HG03159 (cell line): ENCODE results near the gene TSKS.

Source experiments
- ATAC-seq: cut with Tn5 transposase; IDR thresholded peaks from one replicate; pipeline ENCODE4 v1.9.1; 2021; ENCODE audit warnings: mild to moderate bottlenecking, moderate library complexity; ENCODE audit not compliant: unreplicated experiment

Gene TSKS

DNA sequence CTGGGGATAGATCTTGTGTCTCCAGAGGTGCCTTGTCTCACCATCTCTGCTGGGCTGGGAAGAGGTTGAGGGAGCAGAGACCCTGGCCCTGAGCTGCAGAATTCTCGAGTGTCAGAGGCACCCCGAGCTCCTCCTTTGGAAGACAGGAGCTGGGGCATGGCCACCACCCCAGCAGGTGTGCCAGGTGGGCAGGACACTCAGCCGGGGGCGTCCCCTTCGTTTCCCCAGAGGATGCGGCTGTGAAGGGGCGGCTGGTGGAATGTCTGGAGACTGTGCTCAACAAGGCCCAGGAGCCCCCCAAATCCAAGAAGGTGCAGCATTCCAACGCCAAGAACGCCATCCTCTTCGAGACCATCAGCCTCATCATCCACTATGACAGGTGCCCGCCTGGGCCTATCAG lies 35.5 kb upstream of the TSKS start:
- no peak for ATAC-seq

DNA sequence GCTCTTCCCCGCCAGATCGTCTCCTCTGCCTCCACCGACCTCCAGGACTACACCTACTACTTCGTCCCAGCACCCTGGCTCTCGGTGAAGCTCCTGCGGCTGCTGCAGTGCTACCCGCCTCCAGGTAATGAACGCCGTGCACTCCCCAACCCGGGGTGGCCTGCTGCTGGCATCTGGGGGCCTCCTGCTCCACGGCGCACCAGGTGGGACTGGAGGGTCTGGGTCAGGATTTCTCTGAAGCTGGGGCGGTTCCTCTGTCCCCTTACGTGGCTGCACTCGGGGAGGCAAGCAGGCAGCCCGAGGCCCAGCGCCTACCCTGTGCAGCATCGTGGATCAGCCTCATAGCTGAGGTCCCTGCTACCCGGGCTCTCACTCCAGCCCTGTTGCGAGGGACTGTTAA lies 32.5 kb upstream of the TSKS start:
- no peak for ATAC-seq

DNA sequence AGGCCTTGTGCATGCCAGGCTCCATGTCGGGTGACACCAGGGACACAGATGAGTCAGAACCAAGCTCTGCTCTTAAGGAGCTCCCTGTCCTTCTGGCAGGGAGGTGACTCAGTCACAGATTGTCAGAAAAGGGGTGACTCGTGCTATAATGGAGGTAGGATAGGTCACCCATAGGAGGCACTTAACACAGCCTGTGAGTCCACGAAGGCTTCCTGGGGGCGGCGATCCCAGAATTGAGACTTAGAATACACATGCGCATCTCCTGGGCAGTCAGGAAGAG lies 30.4 kb upstream of the TSKS start:
- no peak for ATAC-seq

DNA sequence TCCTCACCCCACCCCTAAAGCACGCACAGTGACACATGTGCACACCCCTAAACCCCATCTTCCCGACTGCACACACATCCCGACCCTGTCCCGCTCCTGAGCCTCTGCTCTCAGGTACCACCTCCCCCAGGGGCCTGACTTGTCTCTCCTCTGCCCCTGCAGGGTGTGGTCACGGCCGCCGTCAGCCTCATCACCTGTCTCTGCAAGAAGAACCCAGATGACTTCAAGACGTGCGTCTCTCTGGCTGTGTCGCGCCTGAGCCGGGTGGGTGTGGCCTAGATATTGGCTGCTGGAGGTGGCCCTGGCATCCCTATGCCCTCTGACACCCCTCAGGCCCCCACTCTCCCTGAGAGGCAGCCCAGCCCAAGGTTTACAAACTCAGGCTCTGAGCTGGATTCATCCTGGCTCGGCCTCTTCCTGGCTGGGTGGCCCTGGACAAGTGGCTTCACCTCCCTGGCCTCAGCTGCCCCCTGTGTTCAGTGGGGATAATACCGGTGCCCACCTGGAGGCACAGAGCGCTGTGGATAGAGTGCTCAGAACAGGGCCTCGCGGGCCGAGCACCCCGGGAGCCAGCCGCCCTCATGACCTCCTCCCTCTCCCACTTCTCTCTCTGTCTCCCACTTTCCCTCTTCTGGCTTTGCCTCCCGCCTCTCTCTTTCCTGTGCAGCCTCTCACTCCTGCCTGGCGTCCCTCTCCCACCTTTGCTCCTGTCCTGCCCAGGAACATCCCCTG lies 29.9 kb upstream of the TSKS start:
- ATAC-seq: no peak

DNA sequence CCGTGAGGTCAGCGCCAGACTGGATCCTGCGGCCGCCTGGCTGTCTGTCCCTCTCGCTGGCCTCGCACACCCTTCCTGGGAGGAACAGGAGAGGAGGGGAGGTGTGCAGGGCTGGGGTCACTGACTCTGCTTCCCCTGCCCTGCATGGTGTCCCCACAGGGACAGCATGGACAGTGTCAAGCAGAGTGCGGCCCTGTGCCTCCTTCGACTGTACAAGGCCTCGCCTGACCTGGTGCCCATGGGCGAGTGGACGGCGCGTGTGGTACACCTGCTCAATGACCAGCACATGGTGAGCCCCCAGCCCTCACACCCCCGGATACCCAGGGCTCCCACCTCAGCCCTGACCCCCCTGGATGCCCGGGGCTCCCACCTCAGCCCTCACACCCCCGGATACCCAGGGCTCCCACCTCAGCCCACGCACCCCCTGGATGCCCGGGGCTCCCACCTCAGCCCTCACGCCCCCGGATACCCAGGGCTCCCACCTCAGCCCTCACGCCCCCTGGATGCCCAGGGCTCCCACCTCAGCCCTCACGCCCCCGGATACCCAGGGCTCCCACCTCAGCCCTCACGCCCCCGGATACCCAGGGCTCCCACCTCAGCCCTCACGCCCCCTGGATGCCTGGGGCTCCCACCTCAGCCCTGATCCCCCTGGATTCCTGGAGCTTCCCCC lies 28.8 kb upstream of the TSKS start:
- ATAC-seq: no peak

DNA sequence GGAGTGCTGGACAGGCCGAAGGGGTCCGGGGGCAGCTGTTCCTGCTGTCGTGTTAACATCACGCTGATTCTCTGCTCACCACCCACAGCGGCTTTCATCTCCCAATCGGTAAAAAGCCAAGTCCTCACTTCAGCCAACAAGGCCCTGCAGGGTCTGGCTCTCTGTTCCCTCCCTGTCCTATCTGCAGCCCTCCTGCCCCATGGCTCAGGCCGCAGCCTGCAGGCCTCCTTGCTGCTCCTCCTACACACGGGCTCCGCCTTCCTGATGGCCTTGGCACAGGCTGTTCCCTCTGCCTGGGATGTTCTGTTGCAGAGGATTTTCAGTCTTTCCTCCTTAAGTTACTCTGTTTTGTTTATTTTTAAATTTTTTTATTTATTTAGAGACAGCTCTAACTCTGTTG lies 27.8 kb upstream of the TSKS start:
- no peak for ATAC-seq

DNA sequence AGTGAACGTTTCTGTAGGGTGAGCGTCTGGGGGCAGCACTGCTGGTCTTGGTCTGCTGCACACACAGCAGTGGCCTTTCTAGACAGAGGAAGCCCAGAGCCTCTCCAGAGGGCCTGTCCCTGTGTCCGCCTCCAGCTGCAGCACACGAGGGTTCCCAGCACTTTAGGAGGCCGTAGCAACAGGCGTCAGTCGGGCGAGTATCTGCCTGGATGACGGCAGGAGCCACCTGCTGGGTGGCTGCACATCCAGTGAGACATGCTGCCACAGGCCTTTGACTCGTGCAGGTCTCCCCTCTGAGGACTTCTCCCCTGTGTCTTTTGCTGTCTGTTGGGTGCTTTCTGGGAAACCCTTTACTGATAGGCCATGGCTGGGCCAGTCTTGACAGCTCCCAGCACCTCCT lies 25.8 kb upstream of the TSKS start:
- ATAC-seq: no peak

DNA sequence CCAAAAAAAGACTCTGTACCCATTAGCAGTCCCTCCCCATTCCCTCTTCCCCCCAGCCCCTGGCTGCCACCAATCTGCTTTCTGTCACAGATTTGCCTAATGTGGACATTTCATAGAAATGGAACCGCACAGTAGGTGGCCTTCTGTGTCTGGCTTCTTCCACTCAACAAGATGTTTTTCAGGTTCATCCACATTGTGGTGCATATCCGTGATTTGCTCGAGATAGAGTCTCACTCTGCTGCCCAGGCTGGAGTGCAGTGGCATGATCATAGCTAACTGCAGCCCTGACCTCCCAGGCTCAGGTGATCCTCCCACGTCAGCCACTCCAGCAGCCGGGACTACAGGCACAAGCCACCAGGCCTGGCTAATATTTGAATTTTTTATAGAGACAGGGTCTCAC lies 24.6 kb upstream of the TSKS start:
- ATAC-seq: no peak

DNA sequence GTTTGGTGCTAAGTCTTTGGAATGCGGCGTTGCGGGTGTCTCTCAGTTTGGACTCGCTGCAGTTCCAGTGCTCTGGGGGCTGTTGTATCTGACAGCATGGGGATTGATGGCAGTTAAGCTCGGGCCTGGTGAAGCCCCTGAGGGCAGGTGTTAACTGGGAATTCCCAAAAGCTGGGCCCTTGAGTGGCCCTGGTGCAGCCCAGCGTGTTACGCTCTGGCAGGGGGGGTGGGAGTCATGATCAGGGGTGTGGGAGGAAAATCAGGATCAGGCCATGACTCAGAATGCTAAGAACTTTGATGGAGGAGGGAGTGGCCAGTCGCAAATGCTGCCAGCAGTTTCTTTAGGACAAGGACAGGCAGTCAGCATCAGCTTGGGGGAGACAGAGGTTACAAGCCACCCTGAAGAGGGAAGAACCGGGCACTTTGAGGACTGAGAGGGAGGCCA lies 23.3 kb upstream of the TSKS start:
- no peak for ATAC-seq

DNA sequence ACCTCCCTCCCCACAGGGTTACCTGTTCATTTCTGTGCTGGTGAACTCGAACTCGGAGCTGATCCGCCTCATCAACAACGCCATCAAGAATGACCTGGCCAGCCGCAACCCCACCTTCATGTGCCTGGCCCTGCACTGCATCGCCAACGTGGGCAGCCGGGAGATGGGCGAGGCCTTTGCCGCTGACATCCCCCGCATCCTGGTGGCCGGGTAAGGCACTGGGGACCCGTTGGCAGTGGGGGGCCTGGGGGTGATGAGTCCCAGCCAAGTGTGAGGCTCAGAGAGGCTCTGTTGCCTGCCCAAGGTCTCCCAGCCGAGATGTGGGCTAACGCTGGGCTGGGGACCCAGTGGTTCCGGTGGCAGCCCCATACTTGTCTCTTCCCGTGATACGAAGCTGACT lies 19.4 kb upstream of the TSKS start:
- no peak for ATAC-seq

DNA sequence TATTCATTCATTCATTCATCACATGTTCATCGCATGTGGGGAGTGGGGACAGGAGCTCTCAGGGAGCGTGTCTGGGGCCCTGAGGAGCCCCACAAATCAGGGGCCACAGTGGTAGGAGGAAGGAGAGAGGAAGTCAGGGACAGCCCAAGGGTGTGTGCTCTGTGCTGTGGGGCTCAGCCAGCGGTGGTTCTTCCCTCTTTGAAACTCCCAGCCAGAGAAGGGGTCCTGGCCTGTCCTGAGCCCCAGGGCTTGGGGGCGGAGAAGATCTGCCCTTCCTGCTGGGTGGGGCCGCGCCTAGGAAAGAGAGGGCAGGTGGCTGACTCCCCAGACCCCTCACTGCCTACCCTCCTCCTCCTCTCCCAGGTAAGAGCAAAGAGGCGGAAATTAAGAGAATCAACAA lies 18.3 kb upstream of the TSKS start:
- no peak for ATAC-seq

DNA sequence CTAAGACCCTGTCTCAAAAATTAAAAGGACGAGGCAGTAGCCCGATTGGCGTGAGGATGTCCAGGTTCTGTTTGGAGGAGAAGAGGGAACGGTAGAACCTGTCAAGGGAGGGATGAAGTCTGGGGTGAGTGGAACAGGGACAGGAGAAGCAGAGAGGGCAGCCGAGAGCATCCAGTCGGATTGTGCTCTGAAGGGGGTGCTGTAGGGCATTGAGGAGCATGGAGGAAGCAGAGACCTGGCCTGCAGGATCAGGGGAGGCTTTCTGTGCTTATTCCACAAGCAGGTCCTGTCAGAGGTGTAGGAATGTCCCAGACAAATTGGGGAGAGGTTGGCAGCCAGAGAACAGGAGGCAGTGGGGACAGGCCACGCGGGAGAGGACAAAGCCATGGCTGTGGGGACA lies 17.8 kb upstream of the TSKS start:
- no peak for ATAC-seq

DNA sequence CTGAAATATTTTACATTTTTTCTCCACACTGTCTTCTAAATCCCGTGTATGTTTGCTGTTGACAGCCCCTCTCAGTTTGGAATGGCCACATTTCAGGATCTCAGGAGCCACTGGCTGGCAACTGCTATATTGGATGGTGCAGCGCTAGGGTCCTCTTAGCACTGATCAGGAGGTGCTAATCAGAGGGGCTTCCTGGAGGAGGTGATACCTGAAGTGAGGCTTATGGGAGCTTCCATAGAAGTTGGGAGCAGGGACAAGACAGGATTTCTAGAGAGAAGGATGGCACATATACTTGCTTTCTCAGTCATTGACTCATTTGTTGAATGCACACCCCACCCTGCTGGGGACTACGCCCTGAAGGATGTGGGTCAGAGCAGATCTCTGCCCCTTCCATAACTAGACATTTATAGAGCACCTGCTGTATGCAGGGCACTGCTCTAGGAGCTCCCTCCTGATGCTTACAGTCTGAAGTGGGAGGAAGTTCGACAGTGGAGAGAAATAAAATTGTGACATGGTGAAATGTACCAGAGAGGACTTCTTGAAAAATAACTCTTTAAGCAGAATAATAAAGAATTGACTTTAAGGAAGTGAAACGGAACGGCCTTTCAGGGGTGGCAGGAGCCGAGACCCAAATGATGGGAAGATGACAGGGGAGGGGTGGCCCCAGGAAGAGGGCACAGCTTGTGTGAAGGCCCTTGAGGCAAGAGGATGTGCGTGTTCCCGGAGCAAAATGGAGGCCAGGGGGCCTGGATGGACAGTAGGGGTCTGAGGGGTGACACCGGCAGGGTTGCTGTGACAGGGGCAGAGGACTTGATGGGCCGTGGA lies 16.8 kb upstream of the TSKS start:
- ATAC-seq: no peak

DNA sequence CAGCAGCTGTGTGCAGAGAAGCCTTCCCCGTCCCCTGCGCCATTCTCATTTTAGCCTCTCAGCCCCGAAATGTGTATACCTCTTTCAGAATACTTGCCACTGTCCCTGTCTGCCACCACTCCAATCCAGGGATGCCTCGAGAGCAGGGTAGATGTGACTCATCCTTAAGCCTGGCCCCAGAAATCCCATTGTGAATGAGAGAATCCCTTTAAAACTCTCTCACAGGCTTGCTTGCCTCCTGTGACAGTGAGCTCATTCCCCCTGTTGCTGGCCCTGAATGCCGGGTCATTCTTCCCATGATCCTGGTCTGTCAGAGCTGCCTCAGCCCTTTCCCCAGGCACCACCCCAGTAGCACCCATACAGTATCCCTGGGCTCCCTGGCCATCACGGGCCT lies 13.3 kb upstream of the TSKS start:
- ATAC-seq: no peak

DNA sequence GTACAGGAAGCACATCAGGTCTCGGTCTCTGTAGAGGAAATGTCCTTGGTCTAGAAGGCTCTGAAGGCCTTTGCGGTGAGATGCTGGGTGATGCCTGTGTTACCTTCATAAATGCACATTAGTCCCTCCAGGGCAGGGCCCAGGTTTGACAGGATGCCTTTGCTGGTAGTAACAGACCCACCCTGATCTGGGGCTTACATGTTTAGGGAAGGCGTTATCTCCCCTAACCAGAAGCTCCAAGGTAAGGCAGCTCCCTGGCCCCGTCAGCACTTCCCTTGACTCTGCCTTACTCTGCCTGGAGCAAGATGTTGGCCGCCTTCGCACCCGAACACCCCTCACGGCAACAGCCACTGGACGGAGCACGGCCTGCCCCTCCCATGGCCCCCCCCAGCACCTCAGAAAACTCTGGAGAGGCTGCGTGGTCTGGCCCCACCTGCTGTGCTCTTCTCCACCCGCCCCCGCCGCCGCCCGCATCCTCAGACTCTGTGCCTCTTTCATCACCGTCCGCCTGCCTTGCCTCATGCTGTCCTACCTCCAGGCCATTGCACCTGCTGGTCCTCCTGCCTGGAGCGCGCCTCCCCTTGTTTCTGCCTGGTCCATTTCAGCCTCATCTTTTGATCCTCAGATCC lies 12.8 kb upstream of the TSKS start:
- no peak for ATAC-seq

DNA sequence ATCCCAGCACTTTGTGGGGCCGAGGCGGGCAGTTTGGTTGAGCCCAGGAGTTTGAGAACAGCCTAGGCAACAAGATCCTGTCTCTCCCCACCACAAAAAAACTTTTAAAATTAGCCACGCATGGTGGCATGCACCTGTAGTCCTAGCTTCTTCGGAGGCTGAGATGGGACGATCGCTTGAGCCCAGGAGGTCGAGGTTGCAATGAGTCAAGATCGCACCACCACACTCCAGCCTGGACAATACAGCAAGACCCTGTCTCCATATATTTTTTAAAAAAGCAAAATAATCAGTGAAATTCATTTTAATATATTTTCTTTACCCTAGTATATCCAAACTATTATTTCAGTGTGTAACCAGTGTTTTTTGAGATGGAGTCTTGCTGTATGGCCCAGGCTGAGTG lies 11.9 kb upstream of the TSKS start:
- no peak for ATAC-seq

DNA sequence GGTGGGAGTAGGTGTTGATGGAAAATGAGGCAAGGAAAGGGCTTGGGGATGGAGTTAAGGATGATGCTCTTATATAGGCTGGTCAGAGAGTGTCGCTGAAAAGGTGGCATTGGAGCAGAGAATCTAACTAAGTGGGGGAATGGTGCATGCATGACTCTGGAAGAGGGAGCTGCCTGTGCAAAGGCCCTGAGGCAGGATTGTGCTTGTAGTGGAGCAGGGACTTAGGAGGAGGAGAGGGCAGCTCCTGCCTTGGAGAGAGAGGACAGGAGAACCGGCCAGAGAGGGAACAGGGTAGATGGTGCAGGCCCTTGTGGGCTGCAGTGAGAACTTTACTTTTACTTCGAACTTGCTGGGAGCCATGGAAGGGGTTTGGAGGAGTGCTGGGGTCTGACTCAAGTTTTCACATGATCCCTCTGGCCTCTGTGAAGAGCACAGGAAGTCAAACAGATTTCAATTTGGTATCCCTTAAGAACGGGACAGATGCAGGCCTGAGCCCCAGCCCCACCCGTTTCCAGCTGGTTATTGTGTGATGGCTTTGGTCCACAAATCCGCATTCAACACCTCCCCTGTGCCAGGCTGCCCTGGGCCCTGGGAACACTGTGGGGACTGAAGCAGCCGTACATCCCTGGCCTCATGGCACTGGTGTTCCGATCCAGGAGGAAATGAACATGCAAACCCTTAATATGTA lies 10.7 kb upstream of the TSKS start:
- no peak for ATAC-seq

DNA sequence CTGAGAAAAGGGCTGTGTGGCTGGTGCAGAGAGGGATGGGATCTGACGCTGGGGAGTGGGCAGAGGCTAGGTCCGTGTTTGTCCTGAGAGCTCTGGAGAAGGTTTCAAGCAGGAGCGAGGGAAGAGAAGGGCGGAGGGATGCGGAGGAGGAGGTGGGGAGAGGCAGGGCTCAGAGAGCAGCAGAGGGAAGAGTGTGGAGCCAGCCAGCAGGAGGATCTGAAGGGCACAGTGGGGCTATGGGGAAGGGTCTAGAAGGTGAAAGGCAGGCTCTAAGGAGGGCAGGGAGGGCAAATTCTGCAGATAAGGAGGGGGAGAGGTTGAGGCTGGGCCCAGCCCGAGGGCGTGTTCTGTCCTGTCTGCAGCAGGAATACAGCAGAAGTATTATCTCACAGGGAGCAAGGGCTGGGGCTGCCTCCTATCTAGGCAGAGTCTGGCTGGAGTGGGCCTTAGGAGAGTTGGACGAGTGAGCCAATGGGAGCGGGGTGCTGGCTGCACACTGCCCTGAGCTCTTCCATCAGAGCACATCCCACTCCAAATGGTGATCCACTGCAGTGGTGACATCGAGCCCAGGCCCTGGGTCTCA lies 9.8 kb upstream of the TSKS start:
- no peak for ATAC-seq

DNA sequence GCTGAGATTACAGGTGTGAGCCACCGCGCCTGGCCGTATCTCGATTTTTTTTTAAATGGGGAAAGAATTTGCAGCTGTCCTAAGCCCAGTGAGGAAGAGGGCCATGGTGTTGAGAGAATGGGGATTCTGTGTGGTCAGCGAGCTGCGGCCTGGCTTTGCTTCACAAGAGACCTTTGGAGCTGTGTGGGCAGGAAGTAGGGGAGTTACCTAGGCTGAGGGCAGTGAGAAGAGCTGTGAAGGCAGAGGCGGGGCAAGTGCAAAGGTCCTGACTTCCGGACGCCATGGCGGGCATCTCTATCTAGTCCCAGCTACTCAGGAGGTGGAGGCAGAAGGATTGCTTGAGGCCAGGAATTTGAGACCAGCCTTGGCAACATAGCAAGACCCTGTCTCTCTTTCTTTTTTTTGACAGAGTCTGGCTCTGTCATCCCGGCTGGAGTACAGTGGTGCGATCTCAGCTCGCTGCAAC lies 8.6 kb upstream of the TSKS start:
- no peak for ATAC-seq

DNA sequence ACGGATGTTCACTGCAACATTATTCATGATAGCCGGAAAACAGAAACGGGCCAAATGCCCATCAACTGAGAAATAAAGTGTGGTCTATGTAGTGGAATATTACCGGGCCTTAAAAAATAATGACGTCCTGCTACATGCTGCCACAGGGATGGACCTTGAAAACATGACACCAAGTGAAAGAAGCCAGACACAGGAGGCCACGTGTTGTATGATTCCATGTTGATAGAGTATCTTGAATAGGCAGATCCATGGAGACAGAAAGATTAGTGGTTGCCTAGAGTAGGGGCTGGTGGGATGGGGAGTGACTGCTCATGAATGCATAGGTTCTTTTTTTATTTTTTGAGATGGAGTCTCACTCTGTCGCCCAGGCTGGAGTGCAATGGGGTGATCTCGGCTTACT lies 7.4 kb upstream of the TSKS start:
- ATAC-seq: no peak
